Measurements from ENCODE around the gene LRTM2. TPM values are rescaled to one million over a fixed set of nuclear protein-coding genes. Genes with fewer than 3 reads are reported as not detected.

The LRTM2 gene
- polyA plus RNA-seq = not detected

DNA sequence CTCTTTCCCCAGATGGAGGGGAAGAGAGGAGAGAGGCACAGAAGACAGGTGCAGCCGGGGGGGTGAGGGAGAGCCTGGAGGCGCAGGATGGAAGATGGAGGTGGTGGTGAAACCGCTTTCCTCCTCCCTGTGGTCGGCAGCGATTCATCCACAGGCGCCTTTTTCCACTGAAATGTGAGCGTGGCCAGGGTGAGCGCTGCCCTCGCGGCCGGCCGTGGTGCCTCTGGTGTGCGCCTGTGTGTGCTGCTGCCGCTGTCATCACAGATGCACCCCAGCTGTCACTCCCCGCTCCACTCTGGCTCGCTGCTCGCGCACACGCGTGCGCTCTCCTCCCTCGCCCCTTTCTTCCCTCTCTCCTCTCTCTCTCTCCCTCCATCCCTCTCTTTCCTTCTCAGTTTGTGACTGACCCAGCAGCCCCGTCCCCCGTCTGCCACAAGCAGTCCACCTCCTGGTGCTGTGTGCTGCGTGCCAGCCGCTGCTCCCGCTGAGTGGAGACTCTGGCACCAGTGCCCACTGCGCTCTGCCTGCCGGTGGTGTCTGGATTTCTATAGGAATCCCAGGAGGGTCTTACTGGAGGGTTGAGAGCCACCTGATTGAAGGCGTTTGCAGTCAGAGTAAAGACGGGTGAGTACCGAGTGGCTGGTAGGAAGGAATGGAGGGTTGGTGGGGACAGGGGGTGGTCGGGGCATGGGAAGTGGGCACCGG lies at the start of gene LRTM2:
Gene LRTM2, plus strand, starts transcription at position 375 of the 705 bp plus-strand sequence. CDS start 7,584 bp downstream, outside the sequence.
- peaks cover 7 to 14% (median 10%) of the 10 kb centered on the region in 3 donors for H3K27me3 Mint-ChIP-seq (ENCODE audit: low read depth in 3 of 3)
- DNase-seq = no peak
- H3K36me3 Mint-ChIP-seq = no peaks in the 10 kb centered on the region
- no peak within 1 kb of the TSS for H3K27ac Mint-ChIP-seq
- peaks cover 0 to 2% of the 10 kb centered on the region in 2 donors for H3K4me1 Mint-ChIP-seq
- H3K9me3 Mint-ChIP-seq = no peaks in the 10 kb centered on the region
- no peak within 1 kb of the TSS for H3K4me3 Mint-ChIP-seq

DNA sequence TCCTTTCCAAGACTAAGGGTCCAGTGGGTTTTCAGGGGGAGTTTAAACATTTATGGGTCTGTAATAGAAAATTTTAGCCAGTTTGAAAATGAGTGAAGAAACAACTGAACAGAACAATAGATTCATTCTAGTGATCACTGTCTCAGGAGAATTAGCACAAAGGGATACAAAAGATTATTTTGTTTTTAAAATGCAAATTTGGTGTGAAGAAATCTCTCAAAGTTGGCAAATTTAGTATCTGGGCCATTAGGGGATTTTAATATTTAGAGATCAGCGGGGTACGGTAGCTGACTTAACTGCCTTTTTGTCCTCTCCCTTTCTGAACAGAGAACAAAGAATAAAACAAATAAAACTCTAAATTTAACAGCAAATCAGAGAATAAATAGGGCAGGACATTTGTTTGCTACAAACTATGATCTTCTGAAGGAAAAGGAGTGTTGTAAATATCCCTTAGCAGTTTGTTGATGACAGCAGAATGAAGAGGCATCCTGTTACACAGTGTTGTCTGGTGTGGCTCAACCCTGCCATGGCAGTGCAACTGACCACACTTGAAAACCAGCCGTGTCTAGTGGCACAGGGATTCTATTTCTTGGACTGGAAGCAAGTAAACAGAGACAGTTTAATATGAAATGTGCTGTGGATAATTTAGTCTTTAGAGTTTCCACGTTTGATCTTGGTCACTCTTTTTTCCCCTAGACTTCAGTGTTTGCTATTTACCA lies 46.3 kb upstream of the LRTM2 start:
- H3K36me3 Mint-ChIP-seq = peaks cover 0 to 24% (median 7%) of the 10 kb centered on the region in 3 donors
- no peak overlapping the region for H3K4me3 Mint-ChIP-seq
- H3K9me3 Mint-ChIP-seq = no peaks in the 10 kb centered on the region
- peaks cover 26 to 34% of the 10 kb centered on the region in 2 donors for H3K4me1 Mint-ChIP-seq
- DNase-seq = no peak
- H3K27me3 Mint-ChIP-seq (ENCODE audit: low read depth in 3 of 3) = no peaks in the 10 kb centered on the region
- H3K27ac Mint-ChIP-seq = peak overlapping the region in 2 of 6 donors; percentile 64 to 77

DNA sequence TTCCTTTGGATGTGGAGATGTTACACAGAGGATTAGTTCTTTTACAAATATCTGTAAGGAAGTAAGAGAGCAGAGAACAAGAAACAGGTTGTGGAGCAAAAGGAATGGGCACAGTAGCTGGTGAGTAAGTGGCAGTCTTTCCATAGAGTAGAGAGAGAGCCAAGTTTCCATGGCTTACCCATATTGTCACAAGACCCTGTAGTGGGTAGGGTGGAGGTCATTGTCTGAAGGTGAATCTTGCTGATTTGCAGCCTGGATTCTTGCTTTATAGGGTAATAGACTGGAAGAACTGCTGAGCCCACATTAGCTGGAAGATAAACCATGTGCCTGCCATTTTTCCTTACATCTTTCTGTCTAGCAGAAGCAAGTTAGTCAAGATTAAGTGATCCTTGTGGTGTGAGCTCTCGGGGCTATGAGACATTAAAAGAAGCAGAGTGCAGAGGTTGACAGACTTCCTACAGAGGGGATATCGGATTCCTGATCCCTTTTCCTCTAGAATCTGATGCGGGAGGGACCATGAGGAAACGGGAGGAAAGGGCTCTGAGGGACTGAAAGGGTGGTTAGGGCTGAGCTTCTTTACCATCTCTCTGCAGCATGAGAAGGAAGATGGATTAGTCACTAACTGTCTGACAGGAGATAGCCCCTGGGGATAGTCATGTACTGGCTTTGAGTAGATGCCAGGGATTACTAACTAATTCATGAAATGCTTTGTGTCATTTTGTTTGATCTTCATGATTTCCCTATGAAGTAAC lies 44.0 kb upstream of the LRTM2 start:
- no peak overlapping the region for H3K4me3 Mint-ChIP-seq
- no peak for DNase-seq
- H3K9me3 Mint-ChIP-seq = no peaks in the 10 kb centered on the region
- peaks cover 29 to 31% of the 10 kb centered on the region in 2 donors for H3K4me1 Mint-ChIP-seq
- no peaks in the 10 kb centered on the region for H3K27me3 Mint-ChIP-seq (ENCODE audit: low read depth in 3 of 3)
- peak overlapping the region in 5 of 6 donors; percentile 7 to 60 (median 58) for H3K27ac Mint-ChIP-seq
- peaks cover 0 to 32% (median 13%) of the 10 kb centered on the region in 3 donors for H3K36me3 Mint-ChIP-seq

GRCh38 chr12:1777798-1778197 lies 42.6 kb upstream of the LRTM2 start:
- DNase-seq = no peak
- H3K27me3 Mint-ChIP-seq (ENCODE audit: low read depth in 3 of 3) = no peaks in the 10 kb centered on the region
- H3K36me3 Mint-ChIP-seq = peaks cover 0 to 32% (median 12%) of the 10 kb centered on the region in 3 donors
- H3K4me1 Mint-ChIP-seq = peaks cover 27 to 31% of the 10 kb centered on the region in 2 donors
- no peak overlapping the region for H3K4me3 Mint-ChIP-seq
- H3K9me3 Mint-ChIP-seq = no peaks in the 10 kb centered on the region
- H3K27ac Mint-ChIP-seq = no peak overlapping the region

DNA sequence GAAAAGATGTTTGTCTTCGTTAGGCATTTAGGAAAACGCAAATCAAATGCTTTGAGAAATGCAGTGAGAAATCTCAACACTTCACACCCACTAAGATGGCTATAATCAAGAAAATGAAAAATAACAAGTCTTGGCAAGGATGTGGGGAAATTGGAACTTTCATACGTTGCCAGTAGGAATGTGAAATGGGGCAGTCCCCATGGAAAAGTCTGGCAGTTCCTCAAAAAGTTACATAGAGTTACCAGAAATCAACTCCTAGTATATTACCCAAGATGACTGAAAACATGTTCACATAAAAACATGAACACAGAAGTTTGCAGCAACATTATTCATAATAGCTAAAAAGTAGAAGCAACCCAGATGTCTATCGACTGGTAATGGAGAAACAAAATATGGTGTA lies 41.5 kb upstream of the LRTM2 start:
- Mint-ChIP-seq H3K36me3 (peaks cover 0 to 32% (median 11%) of the 10 kb centered on the region in 3 donors), H3K27ac (no peak overlapping the region), H3K9me3 (no peaks in the 10 kb centered on the region), H3K4me3 (no peak overlapping the region), H3K4me1 (peaks cover 21 to 26% of the 10 kb centered on the region in 2 donors), H3K27me3 (ENCODE audit: low read depth in 3 of 3) (peaks cover 0 to 2% (median 0%) of the 10 kb centered on the region in 3 donors)
- no peak for DNase-seq

GRCh38 chr12:1779783-1780182 lies 40.6 kb upstream of the LRTM2 start:
- Mint-ChIP-seq H3K4me3 (no peak overlapping the region), H3K4me1 (peaks cover 19 to 20% of the 10 kb centered on the region in 2 donors), H3K27ac (no peak overlapping the region), H3K9me3 (no peaks in the 10 kb centered on the region), H3K27me3 (ENCODE audit: low read depth in 3 of 3) (peaks cover 0 to 2% (median 0%) of the 10 kb centered on the region in 3 donors), H3K36me3 (peaks cover 0 to 36% (median 14%) of the 10 kb centered on the region in 3 donors)
- DNase-seq = no peak

GRCh38 chr12:1781772-1782171 lies 38.6 kb upstream of the LRTM2 start:
- DNase-seq = no peak
- no peaks in the 10 kb centered on the region for H3K9me3 Mint-ChIP-seq
- no peak overlapping the region for H3K4me3 Mint-ChIP-seq
- H3K4me1 Mint-ChIP-seq = peaks cover 9 to 13% of the 10 kb centered on the region in 2 donors
- H3K36me3 Mint-ChIP-seq = peaks cover 0 to 41% (median 21%) of the 10 kb centered on the region in 3 donors
- H3K27me3 Mint-ChIP-seq (ENCODE audit: low read depth in 3 of 3) = peaks cover 0 to 2% (median 0%) of the 10 kb centered on the region in 3 donors
- peak overlapping the region in 2 of 6 donors; percentile 35 to 36 for H3K27ac Mint-ChIP-seq

DNA sequence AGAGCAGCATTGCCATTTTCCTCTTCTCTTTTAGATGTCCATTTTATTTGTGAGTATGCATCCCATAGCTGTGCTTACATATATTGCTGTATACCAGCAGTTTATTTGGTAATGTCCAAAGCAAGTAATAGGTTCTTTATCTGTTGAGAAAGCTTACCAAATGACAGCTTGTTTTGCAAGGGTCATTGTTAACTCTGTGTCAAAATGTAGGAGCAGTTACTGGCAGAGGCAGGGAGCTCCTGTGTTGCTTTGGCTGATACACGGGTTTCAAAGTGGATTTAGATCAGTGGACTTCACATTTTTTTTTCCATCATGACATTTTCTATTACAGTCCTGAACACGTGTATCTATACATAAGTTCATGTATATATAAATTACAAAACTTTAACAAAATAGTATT lies 38.1 kb upstream of the LRTM2 start:
- Mint-ChIP-seq H3K36me3 (peaks cover 0 to 41% (median 21%) of the 10 kb centered on the region in 3 donors), H3K9me3 (no peaks in the 10 kb centered on the region), H3K4me3 (no peak overlapping the region), H3K4me1 (peaks cover 9 to 15% of the 10 kb centered on the region in 2 donors), H3K27me3 (ENCODE audit: low read depth in 3 of 3) (peaks cover 0 to 2% (median 0%) of the 10 kb centered on the region in 3 donors), H3K27ac (peak overlapping the region in 2 of 6 donors; percentile 15 to 35)
- no peak for DNase-seq

- H3K4me1 Mint-ChIP-seq = peaks cover 25 to 39% of the 10 kb centered on the region in 2 donors
- DNase-seq = no peak
- no peaks in the 10 kb centered on the region for H3K9me3 Mint-ChIP-seq
- peaks cover 0 to 18% (median 16%) of the 10 kb centered on the region in 3 donors for H3K36me3 Mint-ChIP-seq
- no peak overlapping the region for H3K4me3 Mint-ChIP-seq
- no peak overlapping the region for H3K27ac Mint-ChIP-seq
- H3K27me3 Mint-ChIP-seq (ENCODE audit: low read depth in 3 of 3) = peaks cover 0 to 2% (median 0%) of the 10 kb centered on the region in 3 donors
Observed at GRCh38 chr12:1787714-1788113, 32.7 kb upstream of the LRTM2 start.

DNA sequence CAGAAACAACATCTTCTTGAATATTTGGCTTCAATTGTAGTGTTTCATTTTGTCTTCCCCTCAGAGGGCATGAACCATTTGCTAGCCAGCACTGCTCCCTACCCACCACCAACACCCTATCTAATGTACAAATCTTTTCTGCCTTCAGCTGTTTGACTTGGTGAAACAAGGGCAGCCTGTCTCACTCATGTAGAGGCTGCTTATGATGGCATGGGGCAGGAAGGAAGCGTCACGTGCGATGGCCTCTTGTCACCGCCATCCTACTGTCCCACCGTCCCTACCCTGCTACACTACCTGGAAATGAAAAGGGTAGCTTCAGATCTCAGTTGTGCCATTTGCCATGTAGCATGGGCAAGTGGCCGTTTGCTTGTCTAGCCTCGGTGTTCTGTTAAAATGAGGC lies 29.9 kb upstream of the LRTM2 start:
- Mint-ChIP-seq H3K36me3 (peaks cover 0 to 11% (median 8%) of the 10 kb centered on the region in 3 donors), H3K27me3 (ENCODE audit: low read depth in 3 of 3) (no peaks in the 10 kb centered on the region), H3K4me3 (no peak overlapping the region), H3K4me1 (peaks cover 27 to 39% of the 10 kb centered on the region in 2 donors), H3K27ac (peak overlapping the region in 4 of 6 donors; percentile 25 to 82 (median 39)), H3K9me3 (no peaks in the 10 kb centered on the region)
- no peak for DNase-seq

- Mint-ChIP-seq H3K27ac (peak overlapping the region; percentile 28 to 82 (median 68)), H3K36me3 (peaks cover 0 to 6% (median 0%) of the 10 kb centered on the region in 3 donors), H3K4me3 (peak overlapping the region in 1 of 5 donors; percentile 25), H3K4me1 (peaks cover 33 to 42% of the 10 kb centered on the region in 2 donors), H3K9me3 (no peaks in the 10 kb centered on the region), H3K27me3 (ENCODE audit: low read depth in 3 of 3) (peaks cover 2% of the 10 kb centered on the region in 3 donors)
- DNase-seq = peak; percentile 49 to 67 (median 65)
Observed at GRCh38 chr12:1791104-1791841, 29.1 kb upstream of the LRTM2 start.

- Mint-ChIP-seq H3K36me3 (peaks cover 0 to 3% (median 0%) of the 10 kb centered on the region in 3 donors), H3K27ac (peak overlapping the region in 1 of 6 donors; percentile 32), H3K4me3 (no peak overlapping the region), H3K9me3 (no peaks in the 10 kb centered on the region), H3K27me3 (ENCODE audit: low read depth in 3 of 3) (peaks cover 2% of the 10 kb centered on the region in 3 donors), H3K4me1 (peaks cover 29 to 32% of the 10 kb centered on the region in 2 donors)
- no peak for DNase-seq
Observed at GRCh38 chr12:1792406-1792805, 28.0 kb upstream of the LRTM2 start.

Data from immature natural killer cell (primary cell).